ENCODE measurements around the gene PICK1. TPM values are rescaled to one million over a fixed set of nuclear protein-coding genes. Genes with fewer than 3 reads are reported as not detected.

The PICK1 gene
- total and polyA plus RNA-seq, 2 donors (not counting 3 experiments of a cell fraction or from before 2014, with no cell fraction given), result 18.0 to 20.8 TPM

GRCh38 chr22:38040953-38041759 is 16.0 kb upstream of the PICK1 start:
- TF ChIP-seq POLR2AphosphoS5 (IDR thresholded peaks at IDR 0.05; ENCODE audit: insufficient read depth, low read depth, low read length) (no peak), EZH2 (IDR thresholded peaks at IDR 0.05; ENCODE audit: borderline replicate concordance, low read depth, low read length, severe bottlenecking) (no peak), CTCF (IDR thresholded peaks at IDR 0.05; ENCODE audit: extremely low read depth in 1 of 2, insufficient read depth in 1 of 2, low read depth in 1 of 2, low read length in 2 of 2) (no peak), FOS (IDR thresholded peaks at IDR 0.05; ENCODE audit: borderline replicate concordance, insufficient read depth, low read length) (no peak), MAX (IDR thresholded peaks at IDR 0.05; ENCODE audit: insufficient read depth, insufficient read length) (no peak), POLR2A (IDR thresholded peaks at IDR 0.05; ENCODE audit: low read depth, low read length) (no peak)
- BruUV-seq (replicated peaks), result no TSS peak
- DNase-seq (ENCODE audit: low read depth, low spot score), result no peak
- H3K4me3 ChIP-seq (replicated peaks in 1 of 3; ENCODE audit: insufficient read depth in 1 of 3, low read depth in 1 of 3, low read length in 3 of 3), result no peak overlapping the region
- H3K36me3 ChIP-seq (ENCODE audit: control insufficient read depth in 2 of 2, extremely low read depth in 1 of 2, insufficient read depth in 2 of 2, low read length in 2 of 2), result no peaks in the 10 kb centered on the region
- no peaks in the 10 kb centered on the region for H3K9me1 ChIP-seq (replicated peaks; ENCODE audit: control insufficient read depth, extremely low read depth, insufficient read depth, low read length)
- no peak for FAIRE-seq
- intact Hi-C loops (cut with micrococcal nuclease) (no loop called here), dilution Hi-C loops (cut with MboI; ENCODE audit: extremely low pct_ligation_motif_present, low sequenced_read_pairs) (no loop called here)
- no peak overlapping the region for H2AFZ ChIP-seq (ENCODE audit: low read depth, low read length)
- H3K27me3 ChIP-seq (ENCODE audit: control insufficient read depth in 2 of 2, insufficient read depth in 2 of 2, low read length in 2 of 2), result no peaks in the 10 kb centered on the region
- H3K27ac ChIP-seq (ENCODE audit: insufficient read depth, low read depth, low read length), result no peak overlapping the region
- H3K4me2 ChIP-seq (ENCODE audit: insufficient read depth, low read length), result no peak overlapping the region
- no peaks in the 10 kb centered on the region for H3K79me2 ChIP-seq (ENCODE audit: control insufficient read depth, insufficient read depth, low read length)
- no peaks in the 10 kb centered on the region for H3K4me1 ChIP-seq (ENCODE audit: control insufficient read depth, extremely low read depth, insufficient read depth, low read length)
- ChIA-PET CTCF (interaction anchor here (1.3 to 1.7 kb wide), 2 partner anchors 8 to 11 kb away, joined by 3 to 6 read pairs; no protein-coding TSS in a partner anchor), POLR2A (no interaction called here)
- no peak overlapping the region for H3K9ac ChIP-seq (replicated peaks; ENCODE audit: extremely low read depth, insufficient read depth, low read length)
- H3K9me3 ChIP-seq (replicated peaks; ENCODE audit: control insufficient read depth, insufficient read depth, low read length), result no peaks in the 10 kb centered on the region
- H4K20me1 ChIP-seq (replicated peaks; ENCODE audit: control insufficient read depth, extremely low read depth, insufficient read depth, low read length), result no peaks in the 10 kb centered on the region
